D721Med (cell line): ENCODE data around the gene DLGAP4.

ENCODE experiments used
- DNase-seq: peaks from one replicate; pipeline ENCODE4 v3.0.0; 2011; ENCODE audit warnings: low spot score; ENCODE audit not compliant: insufficient read length
- FAIRE-seq: peaks from 2 replicates; lab custom pipeline; 2011; peaks lifted over from hg19 to GRCh38; lab: Jason Lieb, UNC
- TF ChIP-seq, protein P1 (sequence below): IDR thresholded peaks from 2 replicates; pipeline ENCODE4 v1.5.1; 2012; ENCODE audit warnings: mild to moderate bottlenecking, control low read depth; ENCODE audit not compliant: insufficient read depth; ENCODE audit errors: missing control alignments

The DLGAP4 gene, protein sequence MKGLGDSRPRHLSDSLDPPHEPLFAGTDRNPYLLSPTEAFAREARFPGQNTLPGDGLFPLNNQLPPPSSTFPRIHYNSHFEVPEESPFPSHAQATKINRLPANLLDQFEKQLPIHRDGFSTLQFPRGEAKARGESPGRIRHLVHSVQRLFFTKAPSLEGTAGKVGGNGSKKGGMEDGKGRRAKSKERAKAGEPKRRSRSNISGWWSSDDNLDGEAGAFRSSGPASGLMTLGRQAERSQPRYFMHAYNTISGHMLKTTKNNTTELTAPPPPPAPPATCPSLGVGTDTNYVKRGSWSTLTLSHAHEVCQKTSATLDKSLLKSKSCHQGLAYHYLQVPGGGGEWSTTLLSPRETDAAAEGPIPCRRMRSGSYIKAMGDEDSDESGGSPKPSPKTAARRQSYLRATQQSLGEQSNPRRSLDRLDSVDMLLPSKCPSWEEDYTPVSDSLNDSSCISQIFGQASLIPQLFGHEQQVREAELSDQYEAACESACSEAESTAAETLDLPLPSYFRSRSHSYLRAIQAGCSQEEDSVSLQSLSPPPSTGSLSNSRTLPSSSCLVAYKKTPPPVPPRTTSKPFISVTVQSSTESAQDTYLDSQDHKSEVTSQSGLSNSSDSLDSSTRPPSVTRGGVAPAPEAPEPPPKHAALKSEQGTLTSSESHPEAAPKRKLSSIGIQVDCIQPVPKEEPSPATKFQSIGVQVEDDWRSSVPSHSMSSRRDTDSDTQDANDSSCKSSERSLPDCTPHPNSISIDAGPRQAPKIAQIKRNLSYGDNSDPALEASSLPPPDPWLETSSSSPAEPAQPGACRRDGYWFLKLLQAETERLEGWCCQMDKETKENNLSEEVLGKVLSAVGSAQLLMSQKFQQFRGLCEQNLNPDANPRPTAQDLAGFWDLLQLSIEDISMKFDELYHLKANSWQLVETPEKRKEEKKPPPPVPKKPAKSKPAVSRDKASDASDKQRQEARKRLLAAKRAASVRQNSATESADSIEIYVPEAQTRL

DNA sequence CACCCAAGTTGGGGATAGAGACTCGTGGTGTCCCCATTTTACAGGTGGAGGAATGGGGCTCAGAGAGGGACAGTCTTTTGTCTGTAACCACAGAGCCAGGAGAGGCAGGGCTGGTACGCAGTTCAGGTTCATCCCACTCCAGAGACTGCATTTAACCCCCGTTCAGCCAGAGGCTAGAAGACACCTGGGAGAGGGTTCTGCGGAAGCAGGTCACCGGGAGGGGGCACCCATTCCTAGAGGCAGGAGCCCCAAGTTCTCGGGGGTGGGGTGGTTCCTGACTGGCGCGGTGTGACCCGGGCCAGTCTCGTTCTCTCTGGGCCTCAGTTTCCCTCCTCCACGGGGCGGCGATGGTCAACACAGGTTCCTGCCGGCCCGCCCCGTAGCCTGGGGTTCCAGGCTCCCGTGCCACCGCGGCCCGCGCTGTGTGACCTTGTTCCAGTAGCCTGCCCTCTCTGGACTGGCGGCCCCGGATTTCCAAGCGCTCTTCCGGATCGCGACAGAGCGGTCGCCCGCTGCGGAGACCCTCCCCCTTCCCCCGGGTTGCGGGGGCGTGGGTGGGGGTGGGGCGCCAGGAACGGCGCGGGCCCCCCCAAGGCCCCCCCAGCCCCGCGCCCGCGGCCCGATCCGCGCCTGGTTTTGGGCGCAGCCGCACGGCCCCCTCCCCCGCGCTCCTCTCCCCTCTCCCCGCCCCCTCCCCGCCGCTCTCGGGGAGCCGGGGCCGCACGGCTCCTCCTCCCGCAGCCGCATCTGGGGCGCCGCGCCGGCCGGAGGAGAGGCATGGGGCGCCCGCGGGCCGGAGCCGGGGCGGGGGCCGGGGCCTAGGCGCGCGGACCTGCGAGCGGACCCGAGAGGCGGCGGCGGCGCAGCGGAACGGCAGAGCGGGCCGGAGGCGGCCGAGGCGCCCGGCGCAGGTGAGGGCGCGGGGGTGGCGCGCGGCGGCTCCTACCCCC, at the start of gene DLGAP4:
Gene DLGAP4 (plus strand): TSS at position 738 of the 950 bp plus-strand sequence. CDS start 125,379 bp downstream, outside the sequence.
- TF ChIP-seq, protein P1, sequence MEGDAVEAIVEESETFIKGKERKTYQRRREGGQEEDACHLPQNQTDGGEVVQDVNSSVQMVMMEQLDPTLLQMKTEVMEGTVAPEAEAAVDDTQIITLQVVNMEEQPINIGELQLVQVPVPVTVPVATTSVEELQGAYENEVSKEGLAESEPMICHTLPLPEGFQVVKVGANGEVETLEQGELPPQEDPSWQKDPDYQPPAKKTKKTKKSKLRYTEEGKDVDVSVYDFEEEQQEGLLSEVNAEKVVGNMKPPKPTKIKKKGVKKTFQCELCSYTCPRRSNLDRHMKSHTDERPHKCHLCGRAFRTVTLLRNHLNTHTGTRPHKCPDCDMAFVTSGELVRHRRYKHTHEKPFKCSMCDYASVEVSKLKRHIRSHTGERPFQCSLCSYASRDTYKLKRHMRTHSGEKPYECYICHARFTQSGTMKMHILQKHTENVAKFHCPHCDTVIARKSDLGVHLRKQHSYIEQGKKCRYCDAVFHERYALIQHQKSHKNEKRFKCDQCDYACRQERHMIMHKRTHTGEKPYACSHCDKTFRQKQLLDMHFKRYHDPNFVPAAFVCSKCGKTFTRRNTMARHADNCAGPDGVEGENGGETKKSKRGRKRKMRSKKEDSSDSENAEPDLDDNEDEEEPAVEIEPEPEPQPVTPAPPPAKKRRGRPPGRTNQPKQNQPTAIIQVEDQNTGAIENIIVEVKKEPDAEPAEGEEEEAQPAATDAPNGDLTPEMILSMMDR, result no peak
- FAIRE-seq, result no peak
- DNase-seq, result no peak

DNA sequence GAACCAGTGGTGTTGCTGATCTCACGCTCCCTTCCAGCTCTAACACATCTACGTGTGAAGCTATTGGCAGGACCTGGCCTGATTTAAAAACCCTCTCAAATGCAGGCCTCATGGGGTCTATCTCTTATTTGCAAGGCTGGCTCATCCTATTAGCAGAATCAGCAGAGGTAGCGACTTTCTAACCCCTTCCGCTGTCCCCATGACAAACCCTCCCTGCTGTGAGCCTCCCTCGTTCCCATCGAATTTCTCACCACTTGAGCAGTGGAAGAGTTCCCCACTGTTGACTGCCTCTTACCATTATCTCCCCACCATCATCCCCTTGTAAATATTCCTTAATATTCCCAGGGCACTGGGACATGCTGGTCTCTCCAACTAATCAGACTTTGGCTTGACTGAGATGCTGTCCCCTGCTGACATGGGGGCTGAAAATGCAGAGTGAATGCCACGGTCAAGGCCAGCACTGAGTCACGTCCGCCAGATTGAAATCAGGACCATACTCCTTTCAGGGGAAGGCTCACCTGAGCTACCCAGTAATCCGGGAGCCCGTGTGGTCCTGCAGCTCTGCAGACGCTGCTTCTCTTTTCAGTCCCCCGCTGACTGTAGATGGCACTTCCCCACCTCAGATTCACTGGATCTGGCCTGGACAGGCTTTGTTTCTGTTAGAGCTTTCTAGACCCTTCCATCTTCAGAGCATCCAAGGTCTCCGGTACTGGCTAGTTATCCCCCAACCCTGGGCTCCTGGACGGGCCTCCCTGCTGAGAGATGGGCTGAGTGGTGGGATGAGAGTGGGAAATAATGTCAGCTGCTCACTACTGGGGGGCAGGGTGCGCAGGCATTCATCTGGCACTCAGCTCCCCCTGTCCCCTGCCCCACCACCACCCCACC, 46.7 kb upstream of the DLGAP4 start:
- FAIRE-seq, result no peak
- TF ChIP-seq, protein P1, result no peak
- DNase-seq, result no peak

DNA sequence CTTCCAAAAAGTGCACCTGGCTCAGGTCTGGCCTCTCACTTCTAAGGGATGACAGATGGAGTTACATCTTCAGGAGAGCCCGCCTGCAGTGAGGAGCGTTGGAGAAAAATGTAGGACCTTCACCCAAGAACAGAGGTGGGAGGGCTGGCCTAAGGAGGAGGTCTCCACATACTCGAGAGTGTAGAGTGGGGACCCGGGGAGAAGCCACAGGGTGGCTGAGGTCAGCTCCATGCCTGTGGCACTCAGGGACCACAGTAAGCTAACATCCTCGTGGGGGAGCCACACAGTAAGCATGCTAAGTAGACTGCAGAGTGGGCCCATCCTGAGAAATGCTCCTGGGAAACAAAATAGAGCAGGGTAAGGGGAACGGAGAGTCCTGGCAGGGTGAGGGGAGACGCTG, 45.8 kb upstream of the DLGAP4 start:
- no peak for FAIRE-seq
- no peak for DNase-seq

DNA sequence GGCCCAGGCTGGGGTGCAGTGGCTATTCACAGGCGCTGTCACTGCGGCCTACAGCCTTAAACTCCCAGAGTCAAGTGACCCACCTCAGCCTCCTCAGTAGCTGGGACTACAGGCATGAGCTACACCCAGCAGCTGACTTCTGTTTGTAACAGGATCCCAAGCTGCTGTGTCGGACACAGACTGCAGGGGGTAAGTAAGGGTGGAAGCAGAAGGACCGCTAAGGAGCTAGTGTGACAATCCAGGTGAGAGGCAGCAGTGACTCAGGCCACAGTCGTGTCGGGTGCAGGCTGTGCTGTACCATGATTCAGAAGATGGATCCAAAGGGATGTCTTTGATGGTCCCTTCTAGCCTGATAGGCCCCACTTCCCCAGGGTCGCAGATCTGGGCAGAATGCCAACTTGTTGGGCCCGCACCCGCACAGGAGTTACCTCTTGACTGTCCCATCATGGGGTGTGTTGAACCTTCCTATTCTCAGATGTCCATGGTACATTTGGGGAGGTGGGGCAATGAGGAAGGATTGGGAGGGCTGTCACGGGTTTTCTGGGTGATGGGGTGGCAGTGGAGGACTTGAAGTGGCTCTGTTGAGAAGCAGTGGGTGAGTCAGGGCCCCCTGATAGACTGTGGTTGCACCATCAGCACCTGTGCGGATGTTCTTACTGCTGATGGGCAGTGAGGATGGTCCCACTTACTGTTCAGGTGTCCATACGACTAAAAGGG, 44.6 kb upstream of the DLGAP4 start:
- TF ChIP-seq, protein P1, result no peak
- no peak for FAIRE-seq
- DNase-seq, result no peak

More for the DNA sequence above, 45.8 kb upstream of the DLGAP4 start:
- TF ChIP-seq, protein P1, result no peak

DNA sequence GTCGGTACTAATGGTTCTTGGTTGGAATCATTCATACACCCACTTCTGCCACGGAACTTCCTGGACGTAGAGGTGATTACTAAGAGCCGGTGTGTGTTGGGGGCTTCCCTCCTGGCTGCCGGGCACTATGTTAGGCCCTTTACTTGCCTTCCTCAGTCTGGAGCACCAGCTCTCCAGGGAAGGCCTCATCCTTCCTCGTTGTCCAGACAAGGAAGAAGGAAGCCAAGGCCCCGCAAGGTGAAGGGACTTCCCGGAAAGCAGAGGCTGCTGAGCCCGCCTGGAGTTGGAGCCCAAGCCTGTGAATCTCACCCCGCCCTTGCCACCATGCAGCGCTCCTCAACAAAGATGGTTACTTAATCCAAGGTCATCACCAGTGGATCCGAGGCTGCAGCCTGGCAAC, 43.7 kb upstream of the DLGAP4 start:
- FAIRE-seq, result no peak
- DNase-seq, result no peak
- TF ChIP-seq, protein P1, result no peak
